Renal pelvis (tissue), 4 donors: Measurements from ENCODE around the gene MX2. TPM values are rescaled to one million over a fixed set of nuclear protein-coding genes. Genes with fewer than 3 reads are reported as not detected.
A peak's percentile ranks its signal among the peaks of the same experiment; 100 is the strongest.

ENCODE experiments used
- DNase-seq: peaks from one replicate; pipeline ENCODE4 v3.0.0-alpha.2; 2013
- polyA plus RNA-seq, 3 donors: library from polyadenylated mRNA; unstranded; fragments of 120-200 nt; gene quantifications; one replicate each; pipeline ENCODE4 v1.2.1, GENCODE V29; 2013; ENCODE audit not compliant: insufficient read length in 3 of 3

MX2 gene
- polyA plus RNA-seq, 3 donors: 1.1 to 2.4 (median 1.4) TPM

DNA sequence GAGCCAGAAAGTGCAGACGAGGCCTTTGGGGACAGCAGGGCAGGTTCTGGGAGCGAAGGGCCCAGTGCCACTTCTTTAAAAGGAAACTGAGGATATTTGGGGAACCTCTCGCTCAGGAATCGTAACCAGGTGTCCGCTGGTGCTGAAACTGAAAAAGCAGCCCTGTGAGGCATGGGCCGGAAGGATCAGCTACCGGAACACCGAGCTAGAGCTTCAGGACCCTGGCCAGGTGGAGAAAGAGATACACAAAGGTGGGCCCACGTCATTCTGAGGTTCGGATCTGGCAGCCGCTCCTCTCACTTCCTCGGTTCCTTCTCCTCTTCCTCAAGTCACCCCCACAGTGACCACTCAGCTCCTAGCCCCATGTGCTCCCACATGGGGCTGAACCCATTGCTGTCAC, 18.1 kb downstream of the MX2 start:
- no peak for DNase-seq

DNA sequence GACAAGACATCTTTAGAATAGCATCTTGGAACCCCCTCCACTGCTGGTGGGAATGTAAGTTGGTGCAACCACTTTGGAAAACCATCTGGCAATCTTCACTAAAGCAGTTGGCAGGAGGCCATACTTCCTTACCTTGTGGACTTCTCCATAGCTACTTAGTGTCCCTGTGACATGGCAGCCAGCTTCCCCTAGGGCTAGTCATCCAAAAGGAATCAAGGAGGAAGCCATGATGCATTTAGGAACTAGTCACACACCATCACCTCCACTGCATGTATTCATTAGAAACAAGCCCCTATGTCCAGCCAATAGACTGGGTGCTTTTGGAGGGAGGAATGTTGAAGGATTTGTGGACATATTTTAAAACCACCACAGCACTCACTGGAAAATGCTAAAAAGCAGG, 19.9 kb downstream of the MX2 start:
- no peak for DNase-seq

DNA sequence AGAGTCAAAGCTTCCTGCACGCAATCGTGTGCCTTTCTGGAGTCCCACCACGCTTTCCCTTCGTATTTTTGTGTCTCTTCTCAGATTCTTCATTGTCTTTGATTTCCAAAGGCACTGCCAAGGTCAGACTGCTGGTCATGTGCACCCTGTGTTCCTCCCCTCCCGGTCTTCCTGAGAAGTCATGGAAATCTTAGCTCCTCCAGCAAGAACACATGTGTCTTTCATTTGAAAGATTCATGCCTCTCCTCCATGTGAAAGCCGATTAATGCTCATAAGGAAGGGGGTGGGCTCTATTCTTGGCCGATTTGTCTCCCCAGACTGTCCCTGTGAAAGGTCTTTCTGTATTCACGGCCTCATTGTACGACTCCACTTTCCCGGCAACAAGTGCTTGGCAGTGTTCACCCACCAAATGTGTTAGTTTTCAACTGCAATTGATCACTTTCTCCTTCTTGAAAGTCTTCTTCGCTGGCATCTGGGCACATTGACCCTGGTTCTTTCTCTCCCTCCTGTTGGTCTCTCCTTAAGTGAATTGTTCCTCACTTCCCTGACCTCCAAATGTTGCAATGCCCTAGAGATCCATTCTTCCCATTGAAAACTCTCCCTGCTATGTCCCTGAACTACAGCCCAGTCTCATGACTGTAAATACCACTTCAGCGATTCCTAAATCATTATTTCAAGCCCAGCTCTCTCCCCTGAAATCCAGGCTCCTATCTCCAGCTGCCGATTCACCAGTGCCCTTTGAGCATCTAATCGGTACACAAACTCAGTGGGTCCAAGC, 25.4 kb downstream of the MX2 start:
- DNase-seq: no peak

DNA sequence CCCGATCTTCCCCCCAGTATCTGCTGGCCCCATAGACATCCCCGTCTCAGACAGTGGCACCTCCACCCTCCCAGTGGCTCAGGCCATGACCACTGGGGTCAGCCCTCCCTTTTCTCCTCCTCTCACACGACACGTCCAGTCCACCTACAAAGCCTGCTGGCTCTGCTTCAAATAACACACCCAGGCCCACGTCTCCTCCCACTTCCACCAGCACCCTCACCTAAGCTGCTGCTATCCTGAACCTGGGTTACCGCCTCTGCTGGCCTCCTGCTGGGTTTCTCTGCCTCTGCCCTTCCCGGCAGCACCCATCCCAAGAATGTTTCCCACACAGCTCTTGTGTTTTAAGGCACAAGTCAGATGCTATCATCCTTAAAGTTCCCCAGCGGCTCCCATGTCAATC, 26.0 kb downstream of the MX2 start:
- no peak for DNase-seq

DNA sequence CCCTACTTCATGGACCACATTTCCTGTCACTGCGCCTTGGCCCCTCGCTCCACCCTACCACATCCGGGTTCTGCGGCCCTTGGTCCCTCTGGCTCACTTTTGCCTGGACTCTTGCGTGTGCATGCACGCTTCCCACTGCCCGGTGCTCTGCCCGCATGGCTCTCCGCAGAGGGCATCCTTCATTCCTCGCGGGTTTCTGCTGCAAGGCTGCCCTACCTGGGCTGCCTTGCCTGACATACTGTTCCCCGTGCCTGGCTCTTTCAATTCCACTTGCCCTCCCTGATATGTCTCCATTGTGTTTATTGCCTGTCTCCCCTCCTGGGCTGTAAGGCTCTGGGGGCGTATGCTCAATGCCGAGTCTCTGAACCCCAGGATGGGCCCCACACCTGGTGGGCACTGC, 26.4 kb downstream of the MX2 start:
- DNase-seq: no peak

DNA sequence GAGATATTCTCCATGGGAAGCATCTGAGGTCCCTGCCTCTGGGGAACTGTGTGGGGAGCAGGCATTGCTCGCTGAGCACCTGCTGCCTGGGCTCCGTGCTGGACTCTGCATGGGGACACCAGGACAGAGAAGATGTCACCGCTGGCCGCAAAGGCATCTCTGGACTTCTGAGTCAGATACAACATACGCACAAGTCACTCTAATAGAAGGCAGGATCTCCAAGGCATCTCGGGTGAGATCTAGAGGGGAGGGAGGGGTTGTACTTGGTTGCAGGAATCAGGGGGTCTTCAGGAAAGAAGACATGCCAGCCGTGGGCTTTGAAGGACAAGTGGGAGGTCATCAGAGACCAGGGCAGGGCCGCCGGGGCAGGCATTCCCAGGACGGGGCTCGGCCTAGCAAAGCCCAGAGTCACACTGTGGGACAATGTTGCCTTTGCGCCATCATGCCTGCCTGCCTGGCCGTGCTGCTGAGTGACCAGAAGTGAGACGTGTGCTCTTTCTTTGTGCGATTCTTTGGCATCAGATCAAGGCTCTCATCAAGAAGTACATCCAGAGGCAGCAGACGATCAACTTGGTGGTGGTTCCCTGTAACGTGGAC, 28.3 kb downstream of the MX2 start:
- no peak for DNase-seq

DNA sequence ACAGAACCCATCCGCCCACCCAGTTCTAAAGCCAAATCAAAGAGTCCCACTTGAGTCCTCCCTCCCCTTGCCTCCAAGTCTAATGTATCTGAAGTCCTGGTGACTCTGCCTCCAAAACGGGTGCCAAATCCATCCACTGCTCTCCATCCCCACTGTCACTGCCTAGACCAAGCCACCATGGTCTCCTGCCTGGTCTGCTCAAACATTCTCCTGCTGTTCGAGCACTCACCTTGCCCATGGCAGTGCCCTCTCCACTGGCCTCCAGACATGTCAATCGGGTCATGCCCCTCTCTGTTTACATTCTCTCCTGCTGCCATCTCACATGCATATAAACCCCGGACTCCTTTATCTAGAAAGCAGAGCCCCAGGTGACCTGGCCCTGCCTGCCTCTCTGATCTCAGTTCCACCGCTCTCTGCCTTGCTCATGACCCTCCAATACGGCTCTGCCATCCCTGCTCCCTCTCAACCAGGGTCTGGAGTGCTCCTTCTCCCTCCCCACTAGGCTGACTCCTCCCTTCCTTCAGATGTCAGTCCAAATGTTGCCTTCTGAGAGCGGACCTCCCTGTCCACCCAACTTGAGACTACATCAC, 32.1 kb downstream of the MX2 start:
- no peak for DNase-seq

DNA sequence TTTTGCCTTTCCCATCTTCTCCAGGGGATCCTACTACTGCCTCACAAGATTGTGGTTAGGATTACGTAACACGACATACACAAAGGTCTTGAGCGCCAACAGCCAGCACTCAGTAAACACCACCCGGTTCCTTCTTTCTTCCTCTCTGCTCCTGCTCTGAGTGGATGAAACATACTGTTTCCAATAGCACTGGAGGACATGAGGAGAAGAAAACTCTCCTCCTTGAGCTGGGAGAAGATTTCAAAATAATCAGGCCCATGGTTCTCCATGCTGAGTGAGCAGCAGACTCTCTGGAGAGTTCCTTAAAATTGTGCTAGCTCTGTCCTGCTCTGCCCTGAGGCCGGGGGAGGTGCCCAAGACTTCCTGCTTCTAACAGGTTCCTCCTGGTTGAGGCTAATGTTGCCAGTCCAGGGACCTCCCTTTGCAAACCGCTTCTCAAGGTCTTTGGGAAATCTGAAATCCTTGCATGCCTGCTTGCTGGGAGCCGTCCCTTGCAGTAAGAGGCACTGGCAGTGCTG, 34.8 kb downstream of the MX2 start:
- DNase-seq: peak; percentile 10

DNA sequence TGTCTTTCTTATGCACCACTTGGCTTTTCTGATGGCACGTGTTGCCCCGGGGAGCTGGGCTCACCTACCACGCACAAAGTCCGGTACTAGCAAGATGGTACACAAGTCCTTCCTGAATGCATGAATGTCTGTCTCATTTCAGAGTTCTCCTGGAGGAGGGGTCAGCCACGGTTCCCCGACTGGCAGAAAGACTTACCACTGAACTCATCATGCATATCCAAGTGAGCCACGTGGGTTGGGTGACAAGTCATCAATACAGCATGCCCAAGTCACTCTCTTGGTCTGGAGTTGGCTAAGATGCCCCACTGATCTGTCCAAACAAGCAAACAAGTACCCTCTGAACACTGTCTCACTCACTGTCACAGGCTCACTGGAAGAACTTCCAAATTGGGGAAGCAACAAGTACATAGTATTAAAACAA, 35.7 kb downstream of the MX2 start:
- DNase-seq: no peak

DNA sequence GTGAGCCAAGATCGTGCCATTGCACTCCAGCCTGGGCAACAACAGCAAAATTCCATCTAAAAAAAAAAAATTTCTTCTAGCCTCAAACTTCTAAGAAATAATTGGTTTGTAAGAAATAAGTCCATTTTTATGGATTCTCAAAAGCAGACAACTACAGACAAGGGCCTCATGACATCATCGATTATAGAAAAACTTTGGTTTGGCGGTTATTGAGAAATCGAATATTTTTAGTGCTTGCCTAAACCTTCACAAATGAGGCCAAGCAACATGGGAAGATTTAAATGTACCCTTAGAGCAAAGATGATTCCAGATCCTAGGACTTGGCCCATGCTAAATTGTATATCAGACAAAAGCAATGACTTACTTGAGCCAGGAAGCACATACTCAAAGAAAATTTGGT, 36.4 kb downstream of the MX2 start:
- no peak for DNase-seq

DNA sequence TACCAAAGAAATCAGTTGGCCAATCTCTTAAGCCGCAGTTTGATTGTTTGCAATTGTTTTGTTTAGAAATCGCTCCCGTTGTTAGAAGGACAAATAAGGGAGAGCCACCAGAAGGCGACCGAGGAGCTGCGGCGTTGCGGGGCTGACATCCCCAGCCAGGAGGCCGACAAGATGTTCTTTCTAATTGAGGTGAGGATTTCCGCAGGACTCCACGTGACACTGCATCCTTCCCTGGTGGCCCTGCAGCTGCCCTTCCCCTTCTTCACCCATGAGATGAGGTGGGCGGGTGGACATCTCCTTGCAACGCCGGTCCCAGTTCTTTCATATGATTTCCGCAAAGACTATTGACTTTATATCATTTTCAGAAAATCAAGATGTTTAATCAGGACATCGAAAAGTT, 37.0 kb downstream of the MX2 start:
- DNase-seq: no peak

DNA sequence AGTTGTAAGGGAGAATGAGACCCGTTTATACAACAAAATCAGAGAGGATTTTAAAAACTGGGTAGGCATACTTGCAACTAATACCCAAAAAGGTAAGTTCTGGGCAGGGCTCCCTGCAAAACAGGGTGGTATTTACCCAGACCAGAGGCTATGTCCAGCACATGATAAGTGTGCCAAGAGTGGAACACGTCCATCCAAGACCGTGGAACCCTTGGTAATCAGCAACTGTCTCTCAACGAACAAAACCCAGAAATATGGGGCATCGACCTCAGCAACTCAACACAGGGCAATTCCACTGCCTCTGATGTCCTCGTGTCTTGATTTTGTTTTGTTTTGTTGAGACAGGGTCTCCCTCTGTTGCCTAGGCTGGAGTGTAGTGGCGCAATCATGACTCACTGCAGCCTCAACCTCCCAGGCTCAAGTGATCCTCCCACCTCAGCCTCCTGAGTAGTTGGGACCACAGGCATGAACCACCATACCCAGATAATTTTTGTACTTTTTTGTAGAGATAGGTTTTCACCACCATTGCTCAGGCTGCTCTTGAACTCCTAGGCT, 37.5 kb downstream of the MX2 start:
- DNase-seq: no peak

DNA sequence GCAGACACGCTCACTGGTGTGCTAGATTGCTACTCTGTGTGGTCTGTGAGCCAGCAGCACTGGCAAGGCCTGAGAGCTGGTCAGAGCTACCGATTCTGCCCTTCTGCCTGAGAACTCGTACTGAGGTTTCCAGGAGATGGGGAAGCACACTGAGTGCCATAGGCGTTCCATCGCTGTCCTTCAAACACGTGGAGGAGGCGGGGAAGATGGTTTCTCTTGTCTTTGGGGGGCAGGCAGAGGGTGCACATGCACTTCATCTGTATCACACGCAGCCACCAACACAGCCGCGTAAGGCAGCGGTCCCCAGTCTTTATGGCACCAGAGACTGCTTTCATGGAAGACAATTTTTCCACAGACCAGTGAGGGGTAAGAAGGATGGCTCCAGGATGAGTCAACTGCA, 40.4 kb downstream of the MX2 start:
- no peak for DNase-seq

DNA sequence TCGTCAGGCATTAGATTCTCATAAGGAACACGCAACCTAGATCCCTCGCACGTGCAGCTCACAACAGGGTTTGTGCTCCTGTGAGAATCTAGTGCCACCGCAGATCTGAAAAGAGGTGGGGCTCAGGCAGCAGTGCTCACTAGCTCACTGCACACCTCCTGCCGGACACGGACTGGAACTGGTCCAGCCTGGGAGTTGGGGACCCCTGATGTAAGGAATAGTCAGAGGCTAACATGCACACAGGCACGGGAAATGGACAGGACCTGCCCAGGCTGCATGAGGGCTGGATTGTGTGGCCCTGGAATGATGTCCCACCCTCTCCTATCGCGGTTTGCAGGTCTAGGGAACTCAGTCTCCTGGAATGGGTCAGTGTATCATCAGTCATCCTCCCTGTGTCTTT, 41.0 kb downstream of the MX2 start:
- no peak for DNase-seq

DNA sequence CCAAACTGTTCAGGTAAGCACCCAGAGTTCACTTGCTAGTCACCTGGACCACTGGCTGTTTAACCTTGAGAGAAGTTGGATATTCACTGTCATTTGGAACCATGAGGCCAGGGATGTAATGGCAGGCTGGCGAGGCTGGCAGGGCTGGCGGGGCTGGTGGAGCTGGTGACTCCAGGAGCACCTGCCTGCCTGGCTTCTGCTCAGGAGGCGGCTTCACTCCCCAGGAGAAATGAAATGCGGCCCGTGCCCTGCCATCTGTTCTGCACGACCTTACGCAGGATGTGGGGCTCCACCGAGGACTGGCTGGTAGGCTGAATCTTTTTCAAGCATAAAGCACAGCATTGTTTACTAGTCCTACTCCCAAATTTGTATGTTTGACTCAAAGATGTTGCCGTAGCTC, 41.5 kb downstream of the MX2 start:
- no peak for DNase-seq

DNA sequence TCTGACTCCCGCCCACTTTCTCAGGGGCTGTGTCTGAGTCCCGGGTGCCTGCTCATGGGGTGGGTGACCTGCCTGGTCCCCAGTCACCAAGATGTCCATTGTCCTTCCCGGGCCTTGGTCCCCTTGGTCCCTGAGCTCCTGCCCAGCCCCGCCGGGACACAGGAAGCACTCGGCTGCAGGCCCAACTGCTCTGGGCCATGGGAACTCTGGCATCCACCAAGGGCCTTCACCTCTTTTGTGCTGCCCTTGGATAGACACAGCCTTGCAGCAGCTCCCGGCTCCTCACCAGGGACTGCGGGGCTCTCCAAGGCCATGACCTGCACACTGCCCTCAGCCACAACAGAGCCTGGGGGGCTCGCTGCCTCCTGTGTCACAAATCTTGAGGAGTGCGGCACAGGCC, 42.1 kb downstream of the MX2 start:
- DNase-seq: no peak

DNA sequence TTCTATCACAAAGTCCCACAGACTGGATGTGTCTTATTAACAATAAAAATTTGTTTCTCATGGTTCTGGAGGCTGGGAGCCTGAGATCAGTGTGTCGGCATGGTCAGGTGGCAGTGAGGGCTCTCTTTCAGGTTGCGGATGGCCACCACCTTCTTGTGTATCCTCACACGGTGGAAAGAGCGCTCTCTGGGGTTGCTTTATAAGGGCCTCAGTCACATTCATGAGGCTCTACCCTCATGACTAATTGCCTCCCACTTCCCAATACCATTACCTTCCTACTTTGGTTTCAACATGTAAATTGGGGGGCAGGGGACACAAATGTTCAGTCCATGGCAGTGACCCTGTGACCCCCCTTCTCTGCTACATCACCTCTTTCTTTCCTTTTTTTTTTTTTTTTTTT, 43.5 kb downstream of the MX2 start:
- no peak for DNase-seq

DNA sequence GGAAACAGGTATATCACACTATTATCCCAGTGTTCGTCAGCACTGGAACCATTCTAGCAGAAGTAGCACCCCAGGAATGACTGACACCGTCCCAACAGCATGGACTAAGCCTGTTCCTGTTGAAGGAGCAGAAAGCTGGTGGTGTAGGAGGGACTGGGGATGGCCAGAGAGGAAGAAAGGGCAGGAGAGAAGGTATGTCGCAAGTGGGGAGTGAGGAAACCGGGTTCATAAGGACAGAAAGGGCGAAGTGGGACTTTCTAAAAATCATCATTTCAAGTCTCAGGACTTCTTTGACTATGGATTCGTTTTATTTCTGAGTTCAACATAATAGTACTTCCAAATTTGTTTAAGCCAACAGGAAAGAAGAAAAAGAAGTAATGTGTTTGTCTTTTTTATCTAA, 44.5 kb downstream of the MX2 start:
- no peak for DNase-seq

DNA sequence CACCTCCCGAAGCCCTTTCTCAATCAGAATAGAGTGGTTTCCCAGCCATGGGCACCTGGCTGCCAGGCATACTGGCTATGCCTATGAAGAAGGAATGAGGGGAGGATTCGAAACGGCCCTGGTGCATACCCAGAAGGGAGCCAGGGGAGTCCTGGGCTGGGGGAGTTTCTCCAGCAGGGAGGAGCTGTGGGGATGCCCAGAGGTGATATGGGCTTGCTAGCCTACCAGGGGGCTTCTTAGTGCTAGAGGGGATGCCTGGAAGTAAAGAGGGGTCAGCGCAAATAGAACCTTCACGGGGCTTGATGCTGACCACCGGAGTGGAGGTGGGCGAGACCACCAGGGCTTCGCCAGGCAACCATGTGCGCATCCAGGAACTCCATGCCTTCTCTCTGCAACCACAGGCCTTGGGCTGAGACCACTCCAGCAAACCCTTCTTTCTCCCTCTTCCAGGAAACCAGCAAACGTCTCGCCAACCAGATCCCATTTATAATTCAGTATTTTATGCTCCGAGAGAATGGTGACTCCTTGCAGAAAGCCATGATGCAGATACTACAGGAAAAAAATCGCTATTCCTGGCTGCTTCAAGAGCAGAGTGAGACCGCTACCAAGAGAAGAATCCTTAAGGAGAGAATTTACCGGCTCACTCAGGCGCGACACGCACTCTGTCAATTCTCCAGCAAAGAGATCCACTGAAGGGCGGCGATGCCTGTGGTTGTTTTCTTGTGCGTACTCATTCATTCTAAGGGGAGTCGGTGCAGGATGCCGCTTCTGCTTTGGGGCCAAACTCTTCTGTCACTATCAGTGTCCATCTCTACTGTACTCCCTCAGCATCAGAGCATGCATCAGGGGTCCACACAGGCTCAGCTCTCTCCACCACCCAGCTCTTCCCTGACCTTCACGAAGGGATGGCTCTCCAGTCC, 46.0 kb downstream of the MX2 start:
- no peak for DNase-seq

DNA sequence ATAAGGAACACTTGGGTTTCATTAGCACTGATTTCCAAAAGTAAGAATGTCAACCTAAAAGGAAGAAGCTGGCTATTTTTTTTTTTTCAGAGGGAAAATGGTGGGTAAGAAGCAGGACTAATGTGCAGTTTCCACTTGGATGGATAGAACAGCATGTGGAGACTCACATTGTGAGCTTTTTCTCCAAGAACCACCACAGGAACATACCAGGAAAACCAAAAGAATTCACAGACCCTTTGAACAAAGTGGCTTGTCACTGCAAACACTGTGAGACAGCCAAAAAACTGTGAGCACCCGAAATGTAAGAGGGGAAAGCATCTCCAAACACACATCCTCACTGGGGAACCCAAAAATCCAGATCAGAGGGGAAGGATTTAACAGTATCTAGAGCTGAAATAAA, 48.5 kb downstream of the MX2 start:
- no peak for DNase-seq

DNA sequence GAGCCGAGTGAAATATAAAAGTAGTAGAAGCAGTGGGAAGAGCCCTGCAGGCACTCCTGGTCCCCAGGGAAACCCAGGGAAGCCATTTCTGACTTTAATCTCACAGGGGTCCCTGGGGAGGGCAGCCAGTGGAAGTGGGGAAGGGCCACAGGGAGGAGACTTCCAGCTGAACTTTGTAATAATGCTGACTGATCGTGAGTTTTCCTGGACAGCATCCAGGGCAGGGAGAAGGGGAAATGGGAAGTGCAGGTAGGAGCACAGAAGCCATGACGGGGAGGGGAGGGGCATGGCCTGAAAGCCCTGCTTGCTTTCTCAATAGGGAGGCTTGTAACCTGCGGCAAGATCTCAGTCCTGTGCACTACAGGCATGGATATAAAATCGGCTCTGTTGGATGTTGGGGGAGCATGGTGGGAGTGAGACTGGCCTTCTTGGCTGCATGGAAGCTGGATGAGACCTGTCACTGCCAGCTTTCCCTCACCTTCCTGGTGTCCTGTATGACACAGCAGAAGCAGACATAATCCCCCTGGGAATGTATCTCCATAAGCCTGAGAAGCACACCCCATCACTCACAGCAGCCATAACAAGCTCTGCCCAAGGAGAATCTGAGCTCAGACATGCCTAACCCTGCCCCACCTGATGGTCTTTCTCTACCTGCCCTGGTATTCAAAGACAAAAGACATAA, 49.1 kb downstream of the MX2 start:
- DNase-seq: no peak
